HL-60 (cell line): ENCODE results near the gene ENTR1.

Experiments
- DNase-seq, 2 experiments: peaks; one replicate each; pipeline ENCODE4 v3.0.0-alpha.2; 2010 to 2020; ENCODE audit warnings: low read depth in 1 of 2, low spot score in 1 of 2
- H3K27ac ChIP-seq: fragments of 250-450 bp; sonication (Bioruptor Pico); replicated peaks from 2 replicates; pipeline ENCODE4 v1.5.1; 2020; ENCODE audit warnings: mild to moderate bottlenecking, moderate library complexity
- H3K27me3 ChIP-seq: fragments of 250-450 bp; sonication (Bioruptor Pico); 2 replicates; pipeline ENCODE4 v1.5.1; 2021; ENCODE audit warnings: mild to moderate bottlenecking, moderate library complexity; ENCODE audit not compliant: insufficient read depth, poor library complexity, severe bottlenecking
- H3K4me3 ChIP-seq: replicated peaks from 2 replicates; pipeline ENCODE4 v1.5.1; 2011; ENCODE audit warnings: mild to moderate bottlenecking, control low read depth, low read length; ENCODE audit not compliant: insufficient read depth
- CTCF ChIP-seq: IDR thresholded peaks from one replicate; pipeline ENCODE4 v1.5.1; 2011; ENCODE audit warnings: low read length, control low read depth, inconsistent platforms; ENCODE audit not compliant: insufficient read depth
- GABPA ChIP-seq: IDR thresholded peaks from 2 replicates; pipeline ENCODE4 v1.6.1; 2012; ENCODE audit warnings: low read depth
- POLR2AphosphoS5 ChIP-seq: IDR thresholded peaks from 2 replicates; pipeline ENCODE4 v1.6.1; 2012; ENCODE audit warnings: low read depth
- REST ChIP-seq: IDR thresholded peaks from 2 replicates; pipeline ENCODE4 v1.6.1; 2012; ENCODE audit warnings: low read depth; ENCODE audit not compliant: insufficient replicate concordance
- SPI1 ChIP-seq: IDR thresholded peaks from 2 replicates; pipeline ENCODE4 v1.6.1; 2012; ENCODE audit warnings: low read depth, mild to moderate bottlenecking, borderline replicate concordance

Gene ENTR1

GRCh38 chr9:136381966-136382513, 28.4 kb downstream of the ENTR1 start:
- no peaks in the 10 kb centered on the region for H3K27me3 ChIP-seq
- no peak for DNase-seq
- no peak overlapping the region for H3K4me3 ChIP-seq
- H3K27ac ChIP-seq, result no peak overlapping the region
- TF ChIP-seq REST (no peak), GABPA (no peak), SPI1 (no peak), CTCF (no peak), POLR2AphosphoS5 (no peak)

- TF ChIP-seq GABPA, result no peak
- no peak for TF ChIP-seq SPI1
- no peak for TF ChIP-seq POLR2AphosphoS5
- TF ChIP-seq REST, result no peak
- no peak for TF ChIP-seq CTCF
- Histone ChIP-seq H3K27me3 (no peaks in the 10 kb centered on the region), H3K27ac (no peak overlapping the region), H3K4me3 (no peak overlapping the region)
- DNase-seq, result no peak
Measured at GRCh38 chr9:136381311-136381710, 29.1 kb downstream of the ENTR1 start.

- no peak for DNase-seq
- TF ChIP-seq CTCF (no peak), POLR2AphosphoS5 (no peak), REST (no peak), SPI1 (no peak), GABPA (no peak)
Measured at GRCh38 chr9:136380381-136380780, 30.0 kb downstream of the ENTR1 start.

More at GRCh38 chr9:136380381-136380780, 30.0 kb downstream of the ENTR1 start:
- H3K4me3 ChIP-seq, result no peak overlapping the region
- no peak overlapping the region for H3K27ac ChIP-seq
- no peaks in the 10 kb centered on the region for H3K27me3 ChIP-seq
